HG02981 (cell line): ENCODE measurements around the gene ARVCF.

Experiments
- ATAC-seq: cut with Tn5 transposase; IDR thresholded peaks from one replicate; pipeline ENCODE4 v1.9.1; 2021; ENCODE audit warnings: mild to moderate bottlenecking, moderate library complexity; ENCODE audit not compliant: unreplicated experiment

The ARVCF gene

DNA sequence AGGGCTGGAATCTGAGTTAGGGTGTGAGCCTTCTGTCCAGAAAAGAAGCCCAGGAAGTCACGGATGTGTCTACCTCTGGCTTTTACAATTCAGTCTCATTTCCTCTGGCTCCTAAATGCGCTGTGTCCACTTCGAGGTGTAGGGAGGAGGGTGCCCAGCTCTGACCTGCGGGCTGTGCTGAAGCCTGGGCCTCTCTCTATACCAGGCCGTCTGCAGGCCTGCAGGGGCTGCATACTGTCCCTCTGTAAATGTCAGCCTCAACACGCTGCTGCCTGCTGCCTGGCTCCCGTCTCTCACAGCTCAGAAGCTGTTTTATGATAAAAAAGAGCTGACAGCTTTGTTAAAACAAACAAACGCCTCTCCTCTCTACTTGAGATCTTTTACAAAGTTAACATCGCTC, 14.5 kb downstream of the ARVCF start:
- no peak for ATAC-seq

GRCh38 chr22:20001082-20001638, 15.5 kb downstream of the ARVCF start:
- no peak for ATAC-seq

GRCh38 chr22:20000246-20001081, 16.2 kb downstream of the ARVCF start:
- ATAC-seq: no peak

- ATAC-seq: no peak
Measured at GRCh38 chr22:19998991-19999820, 17.4 kb downstream of the ARVCF start.

GRCh38 chr22:19998232-19998951, 18.2 kb downstream of the ARVCF start:
- no peak for ATAC-seq

DNA sequence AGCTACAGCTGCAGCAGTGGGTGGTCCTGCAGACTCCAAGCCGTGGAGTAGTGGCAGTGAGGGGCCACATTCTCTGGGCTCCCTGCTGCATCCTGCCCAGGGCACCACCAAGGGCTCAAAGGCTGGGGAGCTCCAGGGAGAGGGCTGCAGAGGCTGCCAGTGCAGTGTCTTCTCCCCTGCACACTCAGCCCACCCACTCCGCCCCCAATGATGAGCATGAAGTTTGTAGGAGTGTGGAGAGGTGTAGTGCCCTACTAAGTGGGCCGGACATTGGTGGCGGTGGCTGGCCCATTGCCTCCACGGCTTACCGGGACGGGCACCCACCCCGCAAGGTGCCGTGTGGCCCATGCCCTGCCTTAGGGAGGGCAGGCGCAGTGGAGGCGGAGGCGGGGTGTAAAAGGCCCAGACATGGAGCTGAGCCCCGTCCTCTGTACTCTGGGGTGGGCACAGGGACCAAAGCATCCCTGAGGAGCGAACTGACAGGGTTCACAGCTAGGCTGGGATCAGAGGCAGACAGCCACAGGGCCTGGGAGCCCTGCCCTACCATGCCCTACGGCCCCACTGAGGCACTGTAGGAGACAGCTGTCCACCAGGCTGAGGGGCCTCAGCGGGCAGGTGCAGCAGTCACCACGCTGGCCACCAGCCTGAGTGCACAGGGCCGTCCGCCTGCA, 18.9 kb downstream of the ARVCF start:
- ATAC-seq: no peak

DNA sequence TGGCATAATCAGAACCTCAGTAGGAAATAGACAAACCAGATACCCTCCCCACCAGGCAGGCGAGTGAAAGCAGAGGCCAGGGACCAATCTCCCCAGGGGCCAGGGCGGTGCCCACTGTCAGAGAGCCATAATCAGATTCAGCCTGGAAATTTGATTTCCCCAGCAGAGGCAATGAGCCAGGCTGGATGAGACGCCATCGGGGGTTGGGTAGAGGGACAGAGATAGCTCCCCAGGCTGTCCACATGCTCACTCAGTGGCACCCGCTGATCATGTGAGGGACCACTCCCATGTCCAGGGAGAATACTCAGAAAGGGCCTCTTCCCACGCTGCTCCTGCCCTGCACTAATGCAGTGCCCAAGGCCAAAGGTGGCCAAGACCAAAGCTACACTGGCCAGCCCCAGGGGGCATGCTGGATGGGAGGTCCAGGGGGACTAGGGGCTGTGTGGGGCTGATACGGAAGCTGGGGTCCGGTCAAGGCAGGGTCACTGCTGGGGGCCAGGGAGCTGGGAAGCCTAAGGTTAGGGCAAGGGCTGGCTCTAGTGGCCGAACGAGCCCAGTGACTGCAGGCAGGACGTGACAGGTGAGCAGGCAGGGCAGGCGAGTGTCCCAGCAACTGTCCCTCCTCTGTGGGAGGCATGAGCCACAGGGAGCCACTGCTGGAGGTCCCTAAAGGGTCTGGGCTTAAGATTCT, 19.8 kb downstream of the ARVCF start:
- no peak for ATAC-seq

DNA sequence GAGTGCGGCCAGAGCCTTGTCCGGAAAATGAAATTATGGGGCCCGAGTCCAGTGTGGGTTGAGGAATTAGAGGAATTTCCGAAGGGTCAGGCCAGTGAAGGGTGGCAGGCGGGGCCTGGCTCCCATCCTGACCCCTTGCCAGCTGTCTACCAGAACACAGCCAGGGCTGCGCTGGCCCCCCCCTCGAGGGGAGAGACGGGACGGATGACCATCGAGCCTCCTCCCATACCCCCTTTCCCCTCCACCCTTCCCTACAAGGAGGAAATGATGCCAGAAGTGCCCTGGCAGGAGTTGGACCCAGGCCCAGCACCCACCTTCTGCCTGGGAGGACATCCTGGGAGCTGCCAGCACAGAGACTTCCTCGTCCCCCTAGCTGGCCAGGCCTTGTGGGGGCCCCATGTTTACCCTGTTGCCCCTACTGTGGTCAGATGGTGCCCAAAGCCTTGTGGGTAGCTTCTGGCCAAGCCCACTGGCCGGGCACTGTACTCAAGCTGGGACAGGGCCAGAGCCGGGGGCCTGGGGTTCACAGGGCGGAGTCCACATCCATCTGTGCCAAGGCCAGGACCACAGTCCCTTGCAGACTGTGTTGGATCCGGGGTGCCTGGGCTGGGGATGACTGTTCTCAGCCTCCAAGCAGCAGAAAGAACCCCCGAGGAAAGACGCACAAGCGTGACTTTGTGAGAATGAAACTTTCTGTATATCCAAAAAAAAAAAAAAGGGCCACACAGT, 20.8 kb downstream of the ARVCF start:
- ATAC-seq: no peak

DNA sequence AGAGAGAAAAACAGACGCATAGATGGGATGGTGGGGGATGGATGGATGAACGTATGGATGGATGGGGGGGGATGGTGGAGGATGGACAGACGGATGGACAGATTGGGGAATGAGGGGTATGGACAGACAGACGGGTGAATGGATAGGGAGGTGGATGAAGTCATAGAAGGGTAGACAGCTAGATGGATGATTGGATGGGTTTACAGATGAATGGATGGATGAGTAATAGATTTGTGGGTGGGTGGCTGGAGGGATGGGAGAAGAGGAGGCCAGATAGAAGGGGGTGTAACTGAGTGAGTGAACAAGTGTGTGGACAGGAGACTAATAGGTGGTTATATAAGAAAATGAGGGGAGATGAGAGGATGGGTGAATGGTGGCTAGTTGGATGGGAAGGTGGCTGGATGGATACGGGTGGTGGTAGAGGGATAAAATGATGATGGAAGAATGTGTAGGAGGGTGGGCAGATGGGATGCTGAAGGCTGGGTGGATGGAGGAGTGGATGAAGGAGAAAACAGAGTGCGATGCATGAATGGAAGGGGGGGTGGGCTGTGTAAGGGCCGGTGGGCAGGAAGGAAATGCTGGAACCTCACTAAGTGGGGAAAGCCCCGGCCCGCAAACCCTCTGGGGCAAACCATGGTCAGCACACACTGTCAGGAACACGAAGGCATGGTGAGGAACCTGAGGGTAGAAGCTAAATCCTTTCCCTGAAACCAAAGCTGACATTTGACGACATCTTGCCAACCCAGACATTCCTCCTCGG, 21.6 kb downstream of the ARVCF start:
- ATAC-seq: no peak

- no peak for ATAC-seq
Measured at GRCh38 chr22:19993926-19994325, 22.7 kb downstream of the ARVCF start.

DNA sequence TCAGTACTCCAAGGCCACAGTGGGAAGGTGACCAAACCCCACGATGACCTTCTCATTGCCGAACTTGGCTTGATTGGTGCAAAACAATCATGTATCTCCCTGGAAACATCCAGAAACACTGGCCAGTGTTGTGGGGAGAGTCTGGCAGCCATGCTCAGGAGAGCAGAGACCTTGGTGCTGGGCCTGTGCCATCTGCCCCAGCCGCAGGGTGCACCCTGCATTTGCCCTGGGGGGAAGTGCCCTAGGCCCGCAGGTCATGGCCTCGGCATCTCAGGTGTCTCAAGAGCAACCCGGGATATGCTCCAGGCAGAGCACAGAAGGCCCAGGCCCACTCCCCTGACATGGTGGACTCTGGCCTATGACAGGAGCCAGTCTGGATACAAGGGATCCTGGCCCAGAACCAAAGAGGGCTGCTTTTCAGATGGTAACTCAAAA, 23.7 kb downstream of the ARVCF start:
- ATAC-seq: no peak

DNA sequence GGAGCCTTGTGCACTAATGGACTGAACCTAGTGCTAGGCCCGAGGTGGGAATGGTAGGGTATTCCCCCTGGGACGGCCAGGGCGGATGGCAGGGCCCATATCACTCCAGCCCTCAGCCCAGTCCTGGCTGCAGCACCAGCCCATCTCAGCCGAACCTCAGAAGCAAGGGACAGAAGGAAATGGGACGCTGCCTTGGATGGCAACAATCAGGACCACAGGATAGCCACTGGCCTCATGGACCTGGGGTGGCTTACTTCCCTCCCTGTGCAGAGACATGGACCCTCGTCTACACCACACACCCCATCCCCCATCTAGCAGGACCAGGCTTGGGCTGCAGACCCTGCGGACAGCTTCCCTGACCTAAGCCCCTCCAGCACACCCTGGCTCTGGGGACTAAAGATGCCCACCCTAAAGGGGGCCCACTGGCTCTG, 24.1 kb downstream of the ARVCF start:
- ATAC-seq: no peak

GRCh38 chr22:19991645-19992451, 24.8 kb downstream of the ARVCF start:
- no peak for ATAC-seq

GRCh38 chr22:19991395-19991644, 25.3 kb downstream of the ARVCF start:
- ATAC-seq: no peak

DNA sequence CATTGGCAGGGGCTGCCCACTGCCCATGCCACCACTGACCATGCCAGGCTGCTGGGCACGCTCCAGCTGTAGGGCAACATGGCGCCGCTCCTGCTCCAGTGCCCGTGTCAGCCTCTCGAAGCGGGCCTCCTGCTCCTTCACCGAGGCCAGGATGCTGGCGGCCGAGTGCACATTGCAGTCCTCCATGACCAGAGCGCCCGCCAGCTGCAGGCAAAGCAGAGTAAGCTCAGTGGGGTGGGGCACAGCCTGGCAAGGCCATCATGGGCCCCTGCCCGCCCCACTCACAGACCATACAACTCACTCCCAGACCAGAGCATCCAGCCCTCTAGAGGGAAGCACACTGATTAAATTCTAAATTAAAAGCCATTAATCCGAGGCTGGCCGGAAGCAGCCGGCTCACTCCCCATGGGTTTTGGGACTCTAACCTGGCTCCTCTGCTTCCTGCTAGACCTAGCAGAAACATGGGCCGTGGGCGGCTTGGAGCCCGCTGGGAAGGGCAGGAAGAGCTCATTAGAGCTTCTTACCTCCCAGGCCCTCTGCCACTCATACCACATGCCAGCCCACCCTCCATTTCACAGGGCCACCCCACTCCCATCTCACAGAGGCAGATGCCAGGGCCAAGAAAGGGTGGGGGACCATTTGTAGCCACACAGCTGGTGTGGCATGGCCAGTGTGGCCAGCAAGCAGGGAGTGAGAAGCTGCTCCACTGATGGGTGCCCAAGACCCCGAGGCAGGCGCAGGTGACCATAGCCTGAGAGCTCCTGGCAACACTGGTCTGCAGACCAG, 25.8 kb downstream of the ARVCF start:
- ATAC-seq: no peak

DNA sequence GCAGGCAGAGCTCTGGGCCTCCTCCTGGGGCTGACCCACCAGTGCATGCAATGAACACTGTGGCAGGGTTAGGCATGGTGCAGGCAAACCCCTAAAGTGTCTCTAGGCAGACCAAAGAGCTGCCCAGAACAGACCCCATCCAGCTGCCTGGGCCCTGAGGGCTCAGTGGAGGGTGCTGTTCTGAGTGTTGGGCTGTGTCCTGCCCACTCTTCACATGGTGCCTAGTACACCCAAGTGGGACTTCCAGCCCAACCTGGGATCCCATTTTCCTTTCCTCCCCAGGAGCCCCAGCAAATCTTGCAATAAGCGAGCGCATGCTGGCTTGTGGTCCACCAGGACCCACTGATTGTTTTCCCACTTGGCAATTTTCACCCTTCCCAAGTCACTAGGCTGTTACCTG, 26.4 kb downstream of the ARVCF start:
- ATAC-seq: no peak

- no peak for ATAC-seq
Measured at GRCh38 chr22:19989725-19990067, 26.9 kb downstream of the ARVCF start.
